ENCODE data around the gene HLA-DOA.
A peak's percentile ranks its signal among the peaks of the same experiment; 100 is the strongest.

The HLA-DOA gene

DNA sequence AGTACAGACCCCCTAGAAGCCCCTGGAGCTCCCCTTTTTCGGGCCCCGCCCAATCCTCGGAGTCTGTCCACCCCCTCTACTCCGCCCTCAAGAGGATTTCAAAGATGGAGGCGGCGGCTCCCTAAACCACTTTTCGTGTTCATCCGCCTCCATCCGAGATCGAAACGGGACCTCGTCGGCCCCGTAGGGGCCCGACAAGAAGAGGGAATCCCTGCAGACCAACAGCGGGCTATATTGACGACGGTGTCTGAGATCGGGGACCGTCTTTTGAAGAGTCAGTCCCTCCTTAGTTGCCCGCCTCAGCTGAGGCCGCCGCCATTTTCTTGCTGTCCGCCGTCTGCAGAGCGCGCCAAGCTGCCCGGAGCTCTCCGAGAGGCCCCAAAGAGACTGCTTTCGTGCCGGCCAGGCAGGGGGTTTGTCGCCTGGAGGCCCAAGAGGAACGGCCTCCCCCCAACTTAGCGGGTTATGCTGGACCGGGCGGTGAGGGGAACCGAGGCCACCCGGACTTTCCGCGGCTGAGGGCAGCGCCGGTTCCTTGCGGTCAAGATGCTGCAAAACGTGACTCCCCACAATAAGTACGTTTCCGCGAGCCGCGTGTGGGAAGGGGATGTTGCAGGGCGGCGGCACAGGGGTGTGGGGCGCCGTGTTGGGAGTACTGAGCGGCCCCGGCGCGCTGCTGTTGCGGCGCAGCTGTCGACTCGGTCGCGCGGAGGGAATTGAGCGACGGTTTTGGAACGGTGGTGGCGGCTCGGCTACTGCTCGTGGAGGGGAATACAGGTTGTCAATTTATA, 36.8 kb downstream of the HLA-DOA start:
- Histone ChIP-seq H3K9me3 (ENCODE audit: control insufficient read depth in 2 of 2, low read length in 2 of 2) (no peaks in the 10 kb centered on the region), H3K27me3 (ENCODE audit: control insufficient read depth in 2 of 2, insufficient read depth in 2 of 2, low read length in 2 of 2) (no peaks in the 10 kb centered on the region), H3K9ac (ENCODE audit: low read depth in 1 of 2, low read length in 2 of 2) (peak overlapping the region; percentile 86 to 93), H3K36me3 (ENCODE audit: control insufficient read depth in 2 of 2, insufficient read depth in 2 of 2, low read length in 2 of 2) (peaks cover 40 to 42% of the 10 kb centered on the region in 2 donors), H3K4me1 (ENCODE audit: control insufficient read depth in 2 of 2, insufficient read depth in 2 of 2, low read length in 2 of 2) (peaks cover 38 to 45% of the 10 kb centered on the region in 2 donors), H3K4me3 (ENCODE audit: low read length in 2 of 2) (peak overlapping the region; percentile 84 to 90), H3K27ac (ENCODE audit: low read depth in 2 of 2, low read length in 2 of 2) (peak overlapping the region; percentile 85 to 100)

DNA sequence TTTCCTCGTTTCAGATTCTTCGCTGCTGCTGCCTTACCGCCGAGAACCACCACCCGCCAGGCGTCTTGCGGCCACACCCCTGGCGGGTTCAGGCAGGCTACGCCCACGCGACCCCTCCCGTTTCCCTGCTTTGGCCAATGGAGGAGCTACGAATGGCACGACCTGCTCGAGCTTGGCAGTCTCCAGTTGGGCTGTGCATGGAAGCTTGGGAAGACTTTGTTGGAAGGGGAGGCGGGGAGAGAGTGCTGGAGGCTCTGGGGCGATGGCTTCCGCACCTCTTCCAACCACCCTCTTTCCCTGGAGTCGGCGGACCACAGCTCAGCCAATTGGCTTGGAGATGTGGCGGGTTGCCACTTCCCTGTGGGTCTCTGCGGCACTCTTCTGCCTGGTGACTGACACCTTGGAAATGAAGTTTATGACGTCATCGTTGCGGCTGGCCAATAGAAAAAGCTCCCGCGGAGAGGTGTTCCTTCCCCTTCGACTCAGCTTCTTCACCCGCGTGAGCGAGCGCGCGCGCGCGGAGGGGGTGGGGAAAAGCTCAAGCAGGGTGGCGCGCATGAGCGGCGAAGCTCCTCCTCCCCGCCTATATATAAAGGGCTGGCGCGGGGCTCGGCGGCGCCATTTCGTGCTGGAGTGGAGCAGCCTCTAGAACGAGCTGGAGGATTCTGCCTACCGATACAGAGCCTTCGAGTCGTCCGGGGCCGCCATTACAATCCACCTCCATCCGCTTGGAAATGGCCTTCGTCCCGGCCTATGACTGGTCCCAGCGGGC, 37.6 kb downstream of the HLA-DOA start:
- Histone ChIP-seq H3K4me1 (ENCODE audit: control insufficient read depth in 2 of 2, insufficient read depth in 2 of 2, low read length in 2 of 2) (peaks cover 34 to 45% of the 10 kb centered on the region in 2 donors), H3K4me3 (ENCODE audit: low read length in 2 of 2) (peak overlapping the region; percentile 90 to 98), H3K27me3 (ENCODE audit: control insufficient read depth in 2 of 2, insufficient read depth in 2 of 2, low read length in 2 of 2) (no peaks in the 10 kb centered on the region), H3K9me3 (ENCODE audit: control insufficient read depth in 2 of 2, low read length in 2 of 2) (no peaks in the 10 kb centered on the region), H3K36me3 (ENCODE audit: control insufficient read depth in 2 of 2, insufficient read depth in 2 of 2, low read length in 2 of 2) (peaks cover 32 to 34% of the 10 kb centered on the region in 2 donors), H3K9ac (ENCODE audit: low read depth in 1 of 2, low read length in 2 of 2) (peak overlapping the region; percentile 100), H3K27ac (ENCODE audit: low read depth in 2 of 2, low read length in 2 of 2) (peak overlapping the region; percentile 100)

DNA sequence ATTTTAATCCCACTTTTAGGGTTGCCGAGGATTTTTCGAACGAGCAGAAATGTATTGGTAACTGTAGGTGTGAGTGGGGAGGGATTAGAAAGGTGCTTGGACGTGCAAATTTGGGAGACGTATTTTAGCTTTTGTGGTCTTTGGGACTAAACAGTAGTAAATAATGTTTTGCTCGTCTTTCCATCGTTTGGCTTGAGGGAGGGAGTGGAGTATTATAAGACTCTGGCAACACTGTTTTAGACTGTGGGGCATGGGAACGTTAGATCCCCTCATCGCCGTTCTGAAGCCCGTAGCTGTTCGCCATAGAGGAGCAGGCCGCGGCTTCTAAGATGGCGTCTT, 38.2 kb downstream of the HLA-DOA start:
- peaks cover 27 to 28% of the 10 kb centered on the region in 2 donors for H3K36me3 ChIP-seq (ENCODE audit: control insufficient read depth in 2 of 2, insufficient read depth in 2 of 2, low read length in 2 of 2)
- no peaks in the 10 kb centered on the region for H3K27me3 ChIP-seq (ENCODE audit: control insufficient read depth in 2 of 2, insufficient read depth in 2 of 2, low read length in 2 of 2)
- H3K4me3 ChIP-seq (ENCODE audit: low read length in 2 of 2): peak overlapping the region; percentile 90 to 98
- peaks cover 29 to 45% of the 10 kb centered on the region in 2 donors for H3K4me1 ChIP-seq (ENCODE audit: control insufficient read depth in 2 of 2, insufficient read depth in 2 of 2, low read length in 2 of 2)
- peak overlapping the region; percentile 100 for H3K27ac ChIP-seq (ENCODE audit: low read depth in 2 of 2, low read length in 2 of 2)
- no peaks in the 10 kb centered on the region for H3K9me3 ChIP-seq (ENCODE audit: control insufficient read depth in 2 of 2, low read length in 2 of 2)
- peak overlapping the region; percentile 100 for H3K9ac ChIP-seq (ENCODE audit: low read depth in 1 of 2, low read length in 2 of 2)

DNA sequence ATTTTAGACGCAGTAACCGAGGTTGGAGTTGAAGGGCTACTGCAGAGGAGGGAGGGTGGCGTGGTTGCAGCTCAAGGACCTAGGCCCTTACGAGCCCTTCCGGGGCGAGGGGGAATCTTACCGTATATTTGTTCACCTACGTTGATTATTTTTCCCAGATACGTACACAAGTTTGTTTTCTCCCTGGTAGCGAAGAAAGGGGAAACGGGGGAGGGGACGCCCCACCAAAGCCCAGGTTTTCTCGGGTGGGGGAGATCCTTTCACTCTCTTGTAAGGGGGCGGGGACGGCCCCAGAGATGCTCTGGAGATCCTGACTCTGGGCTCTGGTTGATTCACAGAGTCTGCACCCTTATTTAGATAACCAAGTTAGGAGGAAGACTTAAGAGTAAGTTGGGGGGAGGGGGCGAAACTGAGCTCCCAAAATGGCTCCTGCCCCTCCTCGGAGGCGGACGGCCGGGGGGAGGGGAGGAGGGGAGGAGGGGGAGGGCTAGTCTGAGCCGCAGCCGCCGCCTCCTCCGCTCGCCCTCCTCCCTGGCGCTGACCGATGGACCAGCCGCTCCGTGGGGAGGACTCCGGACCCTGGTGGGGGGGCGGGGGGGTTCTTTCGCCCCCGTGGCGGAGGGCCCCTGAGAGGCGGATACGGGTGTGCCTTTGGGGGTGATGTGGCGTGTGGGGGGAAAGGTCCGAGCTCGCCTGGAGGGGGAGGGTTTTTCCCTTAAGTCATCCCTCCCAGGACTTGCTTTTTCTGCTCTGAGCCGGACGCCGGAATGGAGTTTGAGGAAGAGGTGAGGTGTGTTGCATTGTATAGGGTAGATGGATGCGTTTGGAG, 38.8 kb downstream of the HLA-DOA start:
- no peaks in the 10 kb centered on the region for H3K27me3 ChIP-seq (ENCODE audit: control insufficient read depth in 2 of 2, insufficient read depth in 2 of 2, low read length in 2 of 2)
- peak overlapping the region; percentile 100 for H3K9ac ChIP-seq (ENCODE audit: low read depth in 1 of 2, low read length in 2 of 2)
- H3K9me3 ChIP-seq (ENCODE audit: control insufficient read depth in 2 of 2, low read length in 2 of 2): no peaks in the 10 kb centered on the region
- peaks cover 21 to 22% of the 10 kb centered on the region in 2 donors for H3K36me3 ChIP-seq (ENCODE audit: control insufficient read depth in 2 of 2, insufficient read depth in 2 of 2, low read length in 2 of 2)
- peaks cover 30 to 45% of the 10 kb centered on the region in 2 donors for H3K4me1 ChIP-seq (ENCODE audit: control insufficient read depth in 2 of 2, insufficient read depth in 2 of 2, low read length in 2 of 2)
- peak overlapping the region; percentile 100 for H3K27ac ChIP-seq (ENCODE audit: low read depth in 2 of 2, low read length in 2 of 2)
- peak overlapping the region; percentile 90 to 98 for H3K4me3 ChIP-seq (ENCODE audit: low read length in 2 of 2)

DNA sequence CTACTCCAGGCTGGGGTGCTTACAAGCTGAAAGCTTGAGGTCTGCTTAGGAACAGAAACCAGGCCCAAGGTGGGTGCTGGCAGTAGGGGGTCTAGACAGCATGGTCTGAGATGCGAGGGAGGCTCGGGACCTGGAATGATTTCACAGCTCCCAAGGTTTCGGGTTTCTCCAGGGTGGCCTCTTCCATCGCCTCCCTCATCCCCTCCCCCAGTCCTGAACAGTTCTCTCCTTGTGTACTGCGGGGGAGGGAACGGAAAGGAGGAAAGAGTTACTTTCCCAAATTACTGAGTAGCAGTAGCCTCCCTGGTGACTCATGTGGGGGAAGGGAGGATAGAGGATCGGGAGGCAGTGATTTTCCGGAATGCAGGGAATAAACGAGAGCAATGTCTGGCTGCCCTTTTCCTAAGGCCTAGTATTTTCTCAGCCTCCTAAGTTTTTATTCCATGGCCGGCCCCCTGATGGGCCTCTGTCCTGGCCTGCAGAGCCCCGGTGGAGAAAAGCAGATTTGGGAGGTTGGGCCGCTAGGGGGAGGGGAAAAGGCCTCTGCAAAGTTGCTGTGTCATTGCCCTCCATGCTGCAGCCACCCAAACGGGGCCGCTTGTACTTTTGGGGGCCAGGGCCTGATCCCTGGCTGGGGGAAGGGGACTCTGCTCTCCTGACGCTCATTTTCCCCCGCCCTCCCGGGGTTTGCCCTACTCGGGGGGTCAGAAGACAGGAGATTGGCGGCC, 39.5 kb downstream of the HLA-DOA start:
- peak overlapping the region; percentile 90 to 98 for H3K4me3 ChIP-seq (ENCODE audit: low read length in 2 of 2)
- H3K27me3 ChIP-seq (ENCODE audit: control insufficient read depth in 2 of 2, insufficient read depth in 2 of 2, low read length in 2 of 2): no peaks in the 10 kb centered on the region
- peaks cover 13 to 15% of the 10 kb centered on the region in 2 donors for H3K36me3 ChIP-seq (ENCODE audit: control insufficient read depth in 2 of 2, insufficient read depth in 2 of 2, low read length in 2 of 2)
- no peaks in the 10 kb centered on the region for H3K9me3 ChIP-seq (ENCODE audit: control insufficient read depth in 2 of 2, low read length in 2 of 2)
- H3K9ac ChIP-seq (ENCODE audit: low read depth in 1 of 2, low read length in 2 of 2): peak overlapping the region; percentile 100
- peaks cover 25 to 44% of the 10 kb centered on the region in 2 donors for H3K4me1 ChIP-seq (ENCODE audit: control insufficient read depth in 2 of 2, insufficient read depth in 2 of 2, low read length in 2 of 2)
- peak overlapping the region; percentile 100 for H3K27ac ChIP-seq (ENCODE audit: low read depth in 2 of 2, low read length in 2 of 2)

DNA sequence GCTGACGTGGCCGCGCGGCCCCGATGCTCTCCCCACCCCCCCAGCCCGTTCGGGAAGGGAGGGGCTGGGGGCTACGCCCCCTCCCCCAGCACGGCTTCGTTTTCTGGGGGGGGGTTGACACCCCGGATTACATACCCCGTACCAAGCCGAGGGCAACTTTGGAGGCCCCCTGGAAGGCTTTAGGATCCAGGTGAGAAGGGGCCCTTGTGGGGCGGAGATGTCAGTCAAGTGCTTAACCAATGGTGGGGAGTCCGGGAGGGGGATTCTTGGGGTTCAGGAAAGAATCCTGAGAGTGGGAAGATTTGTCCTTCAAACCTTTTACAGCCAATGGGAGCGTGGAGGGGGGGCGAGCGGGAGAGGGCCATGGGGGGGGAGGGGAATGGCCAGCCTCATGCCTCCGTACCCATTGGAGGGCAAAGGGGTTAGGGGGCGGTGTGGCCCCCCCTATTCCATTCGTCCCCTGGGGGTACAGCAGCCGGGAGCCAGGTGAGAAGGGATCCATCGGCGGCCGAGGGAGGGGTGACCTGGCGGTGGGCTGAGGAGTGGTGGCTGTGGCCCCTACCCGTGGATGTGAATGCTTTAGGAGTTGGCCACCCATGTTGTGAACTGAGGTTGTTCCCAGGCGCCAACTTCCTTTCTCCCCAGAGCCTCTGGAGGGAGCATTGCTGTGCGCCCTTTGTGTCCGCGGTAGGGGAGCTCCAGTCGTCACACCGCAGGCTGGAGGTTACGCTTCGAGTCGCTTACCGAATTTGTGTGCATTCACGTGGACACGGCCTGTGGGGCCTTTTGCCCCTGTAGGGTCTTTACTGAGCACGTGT, 40.3 kb downstream of the HLA-DOA start:
- peaks cover 6 to 8% of the 10 kb centered on the region in 2 donors for H3K36me3 ChIP-seq (ENCODE audit: control insufficient read depth in 2 of 2, insufficient read depth in 2 of 2, low read length in 2 of 2)
- no peaks in the 10 kb centered on the region for H3K27me3 ChIP-seq (ENCODE audit: control insufficient read depth in 2 of 2, insufficient read depth in 2 of 2, low read length in 2 of 2)
- no peaks in the 10 kb centered on the region for H3K9me3 ChIP-seq (ENCODE audit: control insufficient read depth in 2 of 2, low read length in 2 of 2)
- peaks cover 17 to 37% of the 10 kb centered on the region in 2 donors for H3K4me1 ChIP-seq (ENCODE audit: control insufficient read depth in 2 of 2, insufficient read depth in 2 of 2, low read length in 2 of 2)
- peak overlapping the region; percentile 100 for H3K9ac ChIP-seq (ENCODE audit: low read depth in 1 of 2, low read length in 2 of 2)
- H3K4me3 ChIP-seq (ENCODE audit: low read length in 2 of 2): peak overlapping the region; percentile 90 to 98
- peak overlapping the region; percentile 100 for H3K27ac ChIP-seq (ENCODE audit: low read depth in 2 of 2, low read length in 2 of 2)

DNA sequence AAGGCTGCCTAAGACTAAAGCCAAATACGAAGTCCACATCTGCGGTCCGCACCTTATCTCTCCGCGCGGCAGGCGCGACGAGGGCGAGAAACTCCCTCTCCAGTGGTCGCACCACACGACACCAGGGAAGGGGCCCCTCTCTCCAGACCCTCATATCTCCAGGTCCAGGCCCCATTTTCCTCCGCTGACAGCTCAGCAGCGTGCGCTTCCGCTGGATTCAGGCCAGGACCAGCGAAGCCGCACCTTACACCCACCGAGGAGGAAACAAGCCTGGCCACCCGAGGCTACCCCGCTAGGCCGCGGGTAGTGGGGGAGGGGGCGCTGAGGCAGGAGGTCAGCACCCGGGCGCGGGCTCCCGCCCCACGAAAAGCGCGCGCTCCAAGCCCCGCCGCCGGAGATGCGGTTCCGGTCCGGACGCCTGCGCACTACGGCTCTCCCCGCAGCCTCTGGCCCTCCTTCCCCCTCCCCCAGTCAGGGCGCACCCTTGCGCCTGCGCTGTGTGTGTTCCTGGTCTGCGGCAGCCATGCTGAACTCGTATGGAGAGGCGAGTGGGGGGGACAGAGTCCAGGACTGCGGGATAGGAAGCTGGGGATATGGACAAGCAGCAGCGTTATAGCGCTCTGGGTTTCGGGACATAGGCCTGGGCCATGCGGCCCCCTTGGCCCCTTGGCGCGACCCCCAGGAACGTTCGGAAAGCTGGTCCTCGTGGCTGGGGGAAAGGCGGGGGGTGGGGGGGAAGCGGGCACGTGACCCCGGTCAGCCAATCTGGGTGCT, 41.1 kb downstream of the HLA-DOA start, which contains the start of gene BRD2:
Gene BRD2, plus strand, starts transcription at position 502 of the 774 bp plus-strand sequence. CDS start 4,305 bp downstream, outside the sequence.
- no peaks in the 10 kb centered on the region for H3K9me3 ChIP-seq (ENCODE audit: control insufficient read depth in 2 of 2, low read length in 2 of 2)

DNA sequence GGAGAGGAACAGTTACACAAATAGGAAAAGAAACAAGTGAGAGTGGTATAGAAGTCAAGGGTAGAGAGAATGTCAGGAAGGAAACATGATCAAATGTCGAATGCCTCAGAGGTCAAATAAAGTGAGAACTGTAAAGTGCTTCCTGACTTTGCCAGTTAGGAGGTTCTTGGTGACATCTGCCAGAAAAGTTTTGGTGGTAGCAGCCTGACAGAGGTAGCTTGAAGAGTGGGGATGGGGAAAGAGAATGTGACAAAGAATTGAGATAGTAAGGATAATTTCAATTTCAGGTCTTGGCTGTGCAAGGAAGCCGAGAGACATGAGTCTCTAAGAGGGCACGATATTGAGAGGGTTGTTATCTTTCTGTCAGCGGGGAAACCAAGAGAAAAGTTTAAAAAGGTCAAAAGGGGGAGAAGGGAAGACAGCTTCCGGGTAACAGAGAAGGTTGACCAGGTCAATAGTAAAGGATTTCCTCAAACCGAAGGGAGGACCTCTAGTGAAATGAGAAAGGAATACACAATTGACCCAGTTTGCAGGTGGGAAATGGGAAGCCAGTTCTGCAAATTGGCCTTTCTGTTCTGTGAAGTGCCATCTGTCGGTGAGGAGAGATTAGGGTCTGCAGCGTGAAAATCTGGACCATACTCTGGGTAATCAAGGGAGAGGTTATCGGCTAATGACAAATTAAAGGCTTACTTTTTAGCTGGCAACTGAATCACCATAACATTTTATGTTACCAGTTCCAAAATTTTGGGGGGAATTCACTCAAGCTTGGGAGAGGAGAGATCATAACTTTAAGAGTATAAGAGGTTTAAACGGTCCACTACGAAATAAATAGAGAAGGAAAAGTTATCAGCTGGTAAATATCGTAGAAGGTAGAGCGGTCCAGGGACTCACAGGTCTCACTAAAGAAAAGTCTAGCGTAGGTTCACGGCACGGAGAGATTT, 42.0 kb downstream of the HLA-DOA start:
- H3K4me1 ChIP-seq (ENCODE audit: control insufficient read depth in 2 of 2, insufficient read depth in 2 of 2, low read length in 2 of 2): peaks cover 16 to 35% of the 10 kb centered on the region in 2 donors
- peak overlapping the region; percentile 90 to 98 for H3K4me3 ChIP-seq (ENCODE audit: low read length in 2 of 2)

More for the DNA sequence above, 41.1 kb downstream of the HLA-DOA start, which contains the start of gene BRD2:
- Histone ChIP-seq H3K4me1 (ENCODE audit: control insufficient read depth in 2 of 2, insufficient read depth in 2 of 2, low read length in 2 of 2) (peaks cover 16 to 35% of the 10 kb centered on the region in 2 donors), H3K27me3 (ENCODE audit: control insufficient read depth in 2 of 2, insufficient read depth in 2 of 2, low read length in 2 of 2) (no peaks in the 10 kb centered on the region), H3K4me3 (ENCODE audit: low read length in 2 of 2) (peak within 1 kb of the TSS; percentile 90 to 98), H3K27ac (ENCODE audit: low read depth in 2 of 2, low read length in 2 of 2) (peak within 1 kb of the TSS; percentile 100), H3K36me3 (ENCODE audit: control insufficient read depth in 2 of 2, insufficient read depth in 2 of 2, low read length in 2 of 2) (peaks cover 6 to 8% of the 10 kb centered on the region in 2 donors), H3K9ac (ENCODE audit: low read depth in 1 of 2, low read length in 2 of 2) (peak within 1 kb of the TSS; percentile 100)

More for the DNA sequence above, 42.0 kb downstream of the HLA-DOA start:
- Histone ChIP-seq H3K36me3 (ENCODE audit: control insufficient read depth in 2 of 2, insufficient read depth in 2 of 2, low read length in 2 of 2) (no peaks in the 10 kb centered on the region), H3K9ac (ENCODE audit: low read depth in 1 of 2, low read length in 2 of 2) (peak overlapping the region; percentile 98 to 100), H3K9me3 (ENCODE audit: control insufficient read depth in 2 of 2, low read length in 2 of 2) (no peaks in the 10 kb centered on the region), H3K27ac (ENCODE audit: low read depth in 2 of 2, low read length in 2 of 2) (peak overlapping the region; percentile 100), H3K27me3 (ENCODE audit: control insufficient read depth in 2 of 2, insufficient read depth in 2 of 2, low read length in 2 of 2) (no peaks in the 10 kb centered on the region)

Measured in mucosa of rectum (tissue), 2 donors.